GM12874 (cell line): ENCODE results near the gene FEM1C.

Source experiments
- TF ChIP-seq, protein P1 (sequence below): IDR thresholded peaks from 2 replicates; pipeline ENCODE4 v1.5.1; 2011; ENCODE audit warnings: low read depth, mild to moderate bottlenecking, control low read depth, low read length, moderate library complexity; ENCODE audit not compliant: insufficient read depth

FEM1C gene

DNA sequence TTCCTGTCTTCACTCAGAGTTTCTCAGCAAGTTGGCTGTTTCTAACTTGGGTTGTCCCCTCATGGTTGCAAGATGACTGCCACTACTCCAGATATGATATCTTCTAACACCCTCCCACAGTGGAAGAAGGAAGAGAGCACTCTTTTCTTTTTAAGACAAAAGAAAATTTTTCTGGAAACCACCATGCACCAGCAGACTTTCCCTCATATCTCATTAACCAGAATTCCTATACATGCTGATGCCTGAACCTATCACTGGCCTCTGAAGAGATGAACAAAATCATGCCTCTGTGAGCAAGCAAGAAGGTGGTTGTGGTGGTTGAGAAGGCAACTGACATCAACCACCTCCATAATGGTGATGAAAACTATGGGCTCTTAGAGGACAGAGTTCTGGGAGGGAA, 56.8 kb downstream of the FEM1C start:
- TF ChIP-seq, protein P1, sequence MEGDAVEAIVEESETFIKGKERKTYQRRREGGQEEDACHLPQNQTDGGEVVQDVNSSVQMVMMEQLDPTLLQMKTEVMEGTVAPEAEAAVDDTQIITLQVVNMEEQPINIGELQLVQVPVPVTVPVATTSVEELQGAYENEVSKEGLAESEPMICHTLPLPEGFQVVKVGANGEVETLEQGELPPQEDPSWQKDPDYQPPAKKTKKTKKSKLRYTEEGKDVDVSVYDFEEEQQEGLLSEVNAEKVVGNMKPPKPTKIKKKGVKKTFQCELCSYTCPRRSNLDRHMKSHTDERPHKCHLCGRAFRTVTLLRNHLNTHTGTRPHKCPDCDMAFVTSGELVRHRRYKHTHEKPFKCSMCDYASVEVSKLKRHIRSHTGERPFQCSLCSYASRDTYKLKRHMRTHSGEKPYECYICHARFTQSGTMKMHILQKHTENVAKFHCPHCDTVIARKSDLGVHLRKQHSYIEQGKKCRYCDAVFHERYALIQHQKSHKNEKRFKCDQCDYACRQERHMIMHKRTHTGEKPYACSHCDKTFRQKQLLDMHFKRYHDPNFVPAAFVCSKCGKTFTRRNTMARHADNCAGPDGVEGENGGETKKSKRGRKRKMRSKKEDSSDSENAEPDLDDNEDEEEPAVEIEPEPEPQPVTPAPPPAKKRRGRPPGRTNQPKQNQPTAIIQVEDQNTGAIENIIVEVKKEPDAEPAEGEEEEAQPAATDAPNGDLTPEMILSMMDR, result no peak

GRCh38 chr5:115487168-115487567, 57.4 kb downstream of the FEM1C start:
- TF ChIP-seq, protein P1, result no peak

GRCh38 chr5:115486728-115487127, 57.8 kb downstream of the FEM1C start:
- TF ChIP-seq, protein P1, result no peak

DNA sequence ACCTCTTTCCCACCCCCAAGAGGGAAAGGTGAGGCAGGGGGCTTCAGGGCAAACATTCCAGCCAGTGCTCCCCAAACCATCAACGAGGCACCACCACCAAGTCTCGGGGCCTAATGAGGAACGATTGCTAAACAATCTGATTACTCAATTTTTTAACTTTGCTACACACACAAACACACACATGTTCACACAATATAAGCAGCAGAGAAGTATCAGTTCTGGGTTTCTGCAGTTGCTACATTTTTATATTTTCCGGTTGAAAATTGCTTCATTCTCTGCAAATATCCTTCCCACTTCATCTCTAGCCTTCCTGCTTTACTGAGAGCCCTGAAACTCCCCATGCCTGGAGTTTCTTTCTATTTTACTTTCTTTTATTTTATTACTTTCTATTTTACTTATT, 60.2 kb downstream of the FEM1C start:
- TF ChIP-seq, protein P1, result no peak

DNA sequence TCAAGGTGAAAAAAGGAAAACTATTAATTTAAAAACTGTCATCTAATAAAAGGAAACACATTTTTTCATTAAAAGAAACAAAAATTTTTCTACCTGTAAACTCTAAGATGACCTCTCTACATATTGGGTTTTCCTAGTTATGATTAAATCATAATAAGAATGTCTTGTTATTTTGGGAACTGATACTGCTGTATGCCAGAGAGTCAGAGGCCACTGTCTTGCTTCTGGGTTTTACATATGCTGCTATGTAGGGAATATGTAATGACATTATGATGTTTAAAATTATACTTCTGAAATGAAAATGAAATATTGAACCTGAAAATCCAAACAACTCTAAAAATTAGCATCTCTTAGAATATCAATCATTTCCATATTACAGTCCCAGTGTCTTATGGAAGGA, 63.7 kb downstream of the FEM1C start:
- TF ChIP-seq, protein P1, result no peak

DNA sequence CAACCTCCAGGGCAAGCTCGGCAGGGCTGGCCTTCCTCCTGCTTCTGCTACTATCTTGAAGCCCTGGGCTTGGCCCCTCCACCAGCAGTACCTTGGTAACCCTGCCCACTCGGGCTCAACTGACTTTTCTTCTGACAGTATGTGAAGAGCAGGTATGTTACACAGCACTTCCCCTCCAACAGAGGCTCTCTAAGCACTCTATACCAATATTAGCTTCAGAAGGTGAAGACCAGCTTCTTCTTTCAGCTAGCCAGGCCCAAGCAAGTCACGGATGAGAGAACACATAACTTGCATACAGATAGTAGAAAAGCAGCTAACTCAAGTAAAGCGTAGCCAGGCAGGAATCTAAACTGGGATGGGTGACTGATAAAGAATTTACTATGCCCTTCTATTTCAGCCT, 64.3 kb downstream of the FEM1C start:
- TF ChIP-seq, protein P1, result no peak

DNA sequence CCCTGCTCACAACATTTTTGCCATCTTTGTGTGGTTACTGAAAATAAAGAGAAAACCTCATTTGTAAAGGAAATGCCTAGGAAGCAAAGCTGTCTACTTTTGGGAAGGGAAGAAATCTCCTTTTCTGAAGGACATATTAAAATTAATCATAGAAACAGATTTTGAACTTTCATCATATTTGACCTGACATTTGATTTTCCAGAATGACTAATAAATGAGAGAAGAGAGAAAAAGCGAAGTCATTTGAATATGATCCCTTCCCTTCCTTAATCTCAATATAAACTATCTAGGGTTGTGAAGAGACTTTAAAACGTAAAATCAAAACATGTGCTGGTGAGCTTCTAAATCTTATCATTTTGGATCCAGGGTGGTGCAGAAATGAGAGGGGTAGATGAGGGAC, 66.3 kb downstream of the FEM1C start:
- TF ChIP-seq, protein P1, result no peak

DNA sequence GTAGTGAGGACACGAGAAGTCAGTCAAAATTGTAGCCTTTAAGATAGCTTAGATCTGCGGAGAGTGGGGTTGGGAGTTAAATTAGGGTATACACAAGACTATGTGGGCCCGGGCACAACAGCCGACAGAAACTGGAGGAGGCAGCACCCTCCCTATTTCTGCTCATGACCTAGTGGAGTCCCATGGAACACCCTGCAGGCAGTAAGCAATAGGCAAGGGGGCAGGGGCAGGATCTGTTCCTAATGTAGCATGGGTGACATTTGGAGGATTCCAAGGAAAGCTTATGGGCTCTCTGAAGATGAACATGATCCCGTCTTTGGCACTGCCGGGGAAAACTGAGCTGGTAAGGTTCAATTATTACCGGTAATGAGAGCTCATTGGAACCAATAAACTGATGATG, 67.0 kb downstream of the FEM1C start:
- TF ChIP-seq, protein P1, result no peak
